Psoas muscle (tissue), 8 donors: ENCODE measurements around the gene CTNND2. TPM values are rescaled to one million over a fixed set of nuclear protein-coding genes. Genes with fewer than 3 reads are reported as not detected.
A peak's percentile ranks its signal among the peaks of the same experiment; 100 is the strongest.

Source experiments
- ATAC-seq, 4 donors: fragments of 200-7000 bp; cut with Tn5 transposase; one replicate each; pipeline ENCODE4 v1.9.1; 2020; ENCODE audit warnings: moderate library complexity in 3 of 4, mild to moderate bottlenecking in 2 of 4
- DNase-seq, 2 donors: peaks; one replicate each; pipeline ENCODE4 v3.0.0-alpha.2; 2020
- H3K27ac ChIP-seq: fragments of 200-600 bp; one replicate; pipeline ENCODE4 v1.8.0; 2022
- H3K27me3 ChIP-seq, 3 donors: fragments of 200-600 bp in 1 of 3; one replicate each; pipeline versions ENCODE4 v1.6.1 to v1.8.0; 2013 to 2022; ENCODE audit warnings: low read length in 2 of 3, mild to moderate bottlenecking in 2 of 3, moderate library complexity in 1 of 3; ENCODE audit not compliant: insufficient read depth in 3 of 3
- H3K36me3 ChIP-seq, 2 donors: fragments of 200-600 bp in 1 of 2; one replicate each; pipeline versions ENCODE4 v1.6.1 to v1.8.0; 2013 to 2022; ENCODE audit warnings: low read depth in 1 of 2, mild to moderate bottlenecking in 1 of 2, moderate library complexity in 1 of 2; ENCODE audit not compliant: insufficient read depth in 1 of 2
- H3K4me1 ChIP-seq: fragments of 200-600 bp; one replicate; pipeline ENCODE4 v1.8.0; 2022
- H3K4me3 ChIP-seq: fragments of 200-600 bp; one replicate; pipeline ENCODE4 v1.8.0; 2022; ENCODE audit warnings: mild to moderate bottlenecking
- H3K9me3 ChIP-seq: fragments of 200-600 bp; one replicate; pipeline ENCODE4 v1.8.0; 2022
- CTCF ChIP-seq: fragments of 200-600 bp; IDR thresholded peaks from one replicate; pipeline ENCODE4 v1.8.0; 2022; ENCODE audit warnings: antibody characterized with exemption
- WGBS, 3 donors: extraction: QIAGEN DNeasy Blood & Tissue Kit; methylation state at CpG; one replicate each; pipeline versions ENCODE4 v1.1.6 to v1.1.7; 2013; 5-methylcytosine and 5-hydroxymethylcytosine counted together
- intact Hi-C, 2 donors: fragments of 100-400 bp; cut with DNase I; formaldehyde crosslinking; loops; one replicate each; pipeline versions ENCODE4 v1.11.0 to v1.14.2; 2022
- polyA plus RNA-seq, 3 donors: library from polyadenylated mRNA; stranded (reverse); fragments of 200-250 nt; gene quantifications; one replicate each; pipeline ENCODE4 v1.2.3, GENCODE V29; 2013
- total RNA-seq, 4 donors: library from RNA; stranded (reverse); fragmentation: NEBNext Ultra II Directional in 2 of 4; extraction: Animal tissue kit (Norgen Biotek cat#: 25700) in 2 of 4; gene quantifications; one replicate each; pipeline versions ENCODE4 v1.2.1 to v1.2.4, GENCODE V29; 2021 to 2023
- donor health status: healthy with polysubstance abuse.
- donor health status: DM: no; HTN: no; CAD: no; lungs with moderate emphysema.
- donor health status: Bipolar disorder and iron deficiency.
- donor health status: healthy.
- donor health status: DM: yes; HTN: yes; CAD: no.
- donor health status: DM: no; HTN: no; CAD: no.
- donor health status: DM: no; HTN: no; CAD: no.
- donor health status: DM: yes; HTN: yes; CAD: no.

CTNND2 gene
- total and polyA plus RNA-seq, 7 donors, result 0.09 to 0.14 (median 0.13) TPM; not detected in 4

- Histone ChIP-seq H3K9me3 (no peaks in the 10 kb centered on the region), H3K36me3 (no peaks in the 10 kb centered on the region), H3K4me1 (no peaks in the 10 kb centered on the region), H3K27ac (no peak overlapping the region), H3K27me3 (peaks cover 0 to 33% (median 5%) of the 10 kb centered on the region in 3 donors), H3K4me3 (peak overlapping the region; percentile 36)
- intact Hi-C loops, result no loop called here
- 3 to 4% (median 3%) methylated on average over 64 to 96 of the region's 96 CpGs for WGBS, 3 donors
- no peak for DNase-seq
- ATAC-seq, result no peak
- TF ChIP-seq CTCF, result no peak
These were observed 519.6 kb downstream of the CTNND2 start for GRCh38 chr5:11384441-11385250.

GRCh38 chr5:11383506-11384095, 520.6 kb downstream of the CTNND2 start:
- WGBS, 3 donors, result 71 to 76% (median 73%) methylated on average over 7 of the region's 7 CpGs
- DNase-seq (no peak), ATAC-seq (no peak)
- no peak for TF ChIP-seq CTCF
- Histone ChIP-seq H3K27ac (no peak overlapping the region), H3K4me1 (no peaks in the 10 kb centered on the region), H3K27me3 (peaks cover 0 to 33% (median 5%) of the 10 kb centered on the region in 3 donors), H3K36me3 (no peaks in the 10 kb centered on the region), H3K9me3 (no peaks in the 10 kb centered on the region), H3K4me3 (no peak overlapping the region)
- intact Hi-C loops, result no loop called here

GRCh38 chr5:11378461-11378860, 525.8 kb downstream of the CTNND2 start:
- no peak overlapping the region for H3K27ac ChIP-seq
- peaks cover 2 to 9% (median 5%) of the 10 kb centered on the region in 3 donors for H3K27me3 ChIP-seq
- no peaks in the 10 kb centered on the region for H3K36me3 ChIP-seq
- 34 to 38% (median 36%) methylated on average over 5 of the region's 5 CpGs for WGBS, 3 donors
- DNase-seq (no peak), ATAC-seq (no peak)
- no peak for TF ChIP-seq CTCF
- H3K9me3 ChIP-seq, result no peaks in the 10 kb centered on the region
- H3K4me1 ChIP-seq, result no peaks in the 10 kb centered on the region
- intact Hi-C loops, result no loop called here
- H3K4me3 ChIP-seq, result no peak overlapping the region

GRCh38 chr5:11377896-11378295, 526.4 kb downstream of the CTNND2 start:
- H3K27ac ChIP-seq, result no peak overlapping the region
- no peaks in the 10 kb centered on the region for H3K36me3 ChIP-seq
- DNase-seq (no peak), ATAC-seq (no peak)
- TF ChIP-seq CTCF, result no peak
- 80 to 95% (median 81%) methylated on average over 2 of the region's 2 CpGs for WGBS, 3 donors
- H3K4me3 ChIP-seq, result no peak overlapping the region
- peaks cover 1 to 4% (median 2%) of the 10 kb centered on the region in 3 donors for H3K27me3 ChIP-seq
- no peaks in the 10 kb centered on the region for H3K4me1 ChIP-seq
- no peaks in the 10 kb centered on the region for H3K9me3 ChIP-seq
- intact Hi-C loops, result no loop called here
